AG09319 (cell line): Measurements from ENCODE around the gene CA9.
"Not testable (repeated sequence)": the region's sequence is repeated elsewhere in the genome, so short reads cannot be mapped to it uniquely, and the experiment has no call there.

Experiments used
- DNase-seq: peaks from one replicate; pipeline ENCODE4 v3.0.0-alpha.2; 2010; ENCODE audit warnings: low read depth; ENCODE audit errors: extremely low read depth
- CTCF ChIP-seq: IDR thresholded peaks from 2 replicates; pipeline ENCODE4 v1.5.1; 2011; ENCODE audit warnings: low read depth, mild to moderate bottlenecking, inconsistent platforms, low read length, moderate library complexity

The CA9 gene

DNA sequence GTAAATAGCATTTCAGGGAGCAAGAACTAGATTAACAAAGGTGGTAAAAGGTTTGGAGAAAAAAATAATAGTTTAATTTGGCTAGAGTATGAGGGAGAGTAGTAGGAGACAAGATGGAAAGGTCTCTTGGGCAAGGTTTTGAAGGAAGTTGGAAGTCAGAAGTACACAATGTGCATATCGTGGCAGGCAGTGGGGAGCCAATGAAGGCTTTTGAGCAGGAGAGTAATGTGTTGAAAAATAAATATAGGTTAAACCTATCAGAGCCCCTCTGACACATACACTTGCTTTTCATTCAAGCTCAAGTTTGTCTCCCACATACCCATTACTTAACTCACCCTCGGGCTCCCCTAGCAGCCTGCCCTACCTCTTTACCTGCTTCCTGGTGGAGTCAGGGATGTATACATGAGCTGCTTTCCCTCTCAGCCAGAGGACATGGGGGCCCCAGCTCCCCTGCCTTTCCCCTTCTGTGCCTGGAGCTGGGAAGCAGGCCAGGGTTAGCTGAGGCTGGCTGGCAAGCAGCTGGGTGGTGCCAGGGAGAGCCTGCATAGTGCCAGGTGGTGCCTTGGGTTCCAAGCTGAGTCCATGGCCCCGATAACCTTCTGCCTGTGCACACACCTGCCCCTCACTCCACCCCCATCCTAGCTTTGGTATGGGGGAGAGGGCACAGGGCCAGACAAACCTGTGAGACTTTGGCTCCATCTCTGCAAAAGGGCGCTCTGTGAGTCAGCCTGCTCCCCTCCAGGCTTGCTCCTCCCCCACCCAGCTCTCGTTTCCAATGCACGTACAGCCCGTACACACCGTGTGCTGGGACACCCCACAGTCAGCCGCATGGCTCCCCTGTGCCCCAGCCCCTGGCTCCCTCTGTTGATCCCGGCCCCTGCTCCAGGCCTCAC lies at the start of gene CA9:
Gene CA9 (plus strand): TSS at position 797 of the 893 bp plus-strand sequence. CDS start 32 bp downstream, at position 829.
- DNase-seq = no peak
- TF ChIP-seq CTCF = no peak

DNA sequence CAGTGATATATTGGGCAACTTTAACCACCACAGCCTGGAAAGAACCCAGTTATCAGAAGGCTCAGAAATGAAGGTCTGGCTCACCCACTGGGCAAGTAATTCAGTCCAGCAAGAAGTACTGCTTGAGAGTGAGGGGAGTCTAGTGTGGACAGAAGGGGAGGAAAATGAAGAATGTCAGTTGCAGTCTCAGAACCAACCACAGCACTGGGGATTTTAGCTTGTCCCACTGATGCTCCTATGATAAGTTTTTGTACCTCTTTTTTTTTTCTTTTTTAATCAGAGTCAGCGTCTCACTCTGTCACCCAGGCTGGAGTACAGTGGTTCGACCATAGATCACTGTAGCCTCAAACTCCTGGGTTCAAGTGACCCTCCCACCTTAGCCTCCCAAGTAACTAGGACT lies 46.2 kb upstream of the CA9 start:
- no peak for TF ChIP-seq CTCF

GRCh38 chr9:35628389-35628991 lies 45.2 kb upstream of the CA9 start:
- no peak for TF ChIP-seq CTCF
- no peak for DNase-seq

More for the DNA sequence above, 46.2 kb upstream of the CA9 start:
- no peak for DNase-seq

- no peak for TF ChIP-seq CTCF
- DNase-seq = no peak
These were observed 44.1 kb upstream of the CA9 start for GRCh38 chr9:35629597-35629996.

GRCh38 chr9:35635730-35636129 lies 38.0 kb upstream of the CA9 start:
- no peak for TF ChIP-seq CTCF

DNA sequence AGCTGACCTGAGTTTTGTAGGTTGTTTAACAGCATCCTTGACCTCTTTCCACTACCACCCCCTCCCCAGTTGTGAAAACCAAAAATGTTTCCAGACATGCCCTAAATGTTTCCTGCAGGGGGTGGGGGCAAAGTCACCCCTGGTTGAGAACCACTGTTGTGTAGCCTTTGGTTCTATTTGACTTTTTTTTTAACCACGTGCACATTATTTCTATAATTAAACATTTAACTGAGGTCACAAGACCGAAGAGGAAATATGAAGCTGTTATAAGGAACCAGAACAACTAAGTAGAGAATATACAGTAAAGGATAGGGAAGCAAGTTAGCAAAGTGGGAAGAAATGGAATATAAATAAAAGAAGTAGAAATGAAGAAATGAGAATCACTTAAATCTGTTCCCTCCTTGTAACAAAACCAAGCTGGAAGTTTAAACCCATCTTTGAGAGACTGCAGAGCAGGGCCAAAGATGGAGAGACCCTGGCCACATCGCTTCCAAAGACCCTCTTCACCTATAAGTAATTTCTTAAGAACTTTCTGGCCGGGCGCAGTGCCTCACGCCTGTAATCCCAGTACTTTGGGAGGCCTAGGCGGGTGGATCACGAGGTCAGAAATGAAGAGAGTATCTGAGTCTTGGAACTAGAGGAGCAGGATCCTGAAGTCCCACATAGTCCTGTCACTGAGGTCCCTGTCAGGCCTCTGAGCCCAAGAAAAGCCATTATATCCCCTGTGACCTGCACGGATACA lies 37.4 kb upstream of the CA9 start:
- no peak for TF ChIP-seq CTCF
- DNase-seq = no peak

More at GRCh38 chr9:35635730-35636129, 38.0 kb upstream of the CA9 start:
- no peak for DNase-seq

DNA sequence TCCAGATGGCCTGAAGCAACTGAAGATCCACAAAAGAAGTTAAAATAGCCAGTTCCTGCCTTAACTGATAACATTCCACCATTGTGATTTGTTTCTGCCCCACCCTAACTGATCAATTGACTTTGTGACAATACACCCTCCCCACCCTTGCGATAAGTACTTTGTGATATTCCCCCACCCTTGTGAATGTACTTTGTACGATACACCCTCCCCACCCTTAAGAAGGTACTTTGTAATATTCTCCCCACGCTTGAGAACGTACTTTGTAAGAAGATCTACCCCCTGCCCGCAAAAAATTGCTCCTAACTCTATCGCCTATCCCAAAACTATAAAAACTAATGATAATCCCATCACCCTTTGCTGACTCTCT lies 36.9 kb upstream of the CA9 start:
- DNase-seq = not testable (repeated sequence)

DNA sequence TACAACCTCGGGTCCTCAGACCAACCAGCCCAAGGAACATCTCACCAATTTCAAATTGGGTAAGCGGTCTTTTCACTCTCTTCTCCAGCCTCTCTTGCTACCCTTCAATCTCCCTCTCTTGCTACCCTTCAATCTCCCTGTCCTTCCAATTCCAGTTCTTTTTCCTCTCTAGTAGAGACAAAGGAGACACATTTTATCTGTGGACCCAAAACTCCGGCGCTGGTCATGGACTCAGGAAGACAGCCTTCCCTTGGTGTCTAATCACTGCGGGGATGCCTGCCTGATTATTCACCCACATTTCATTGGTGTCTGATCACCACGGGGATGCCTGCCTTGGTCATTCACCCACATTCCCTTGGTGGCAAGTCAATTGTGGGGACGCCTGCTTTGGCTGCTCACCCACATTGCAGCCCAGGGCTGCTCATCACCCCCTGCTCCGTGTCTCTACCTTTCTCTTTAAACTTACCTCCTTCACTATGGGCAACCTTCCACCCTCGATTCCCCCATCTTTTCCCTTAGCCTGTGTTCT lies 36.2 kb upstream of the CA9 start:
- not testable (repeated sequence) for DNase-seq

- DNase-seq = not testable (repeated sequence)
These were observed 35.0 kb upstream of the CA9 start for GRCh38 chr9:35638751-35639150.

GRCh38 chr9:35639225-35639624 lies 34.5 kb upstream of the CA9 start:
- DNase-seq = not testable (repeated sequence)
